NCI-H2196 treated with DMSO at 0.1 percent for 48 hours (cell line): ENCODE results near the gene AKR1D1.
A peak's percentile ranks its signal among the peaks of the same experiment; 100 is the strongest.
"Not testable (repeated sequence)": the region's sequence is repeated elsewhere in the genome, so short reads cannot be mapped to it uniquely, and the experiment has no call there.

Source experiments
- DNase-seq: peaks from one replicate; lab custom pipeline; 2025; ENCODE audit not compliant: unreplicated experiment; lab: John Stamatoyannopoulos, UW

Gene AKR1D1

GRCh38 chr7:138120140-138120827, 44.0 kb downstream of the AKR1D1 start:
- no peak for DNase-seq

- no peak for DNase-seq
These were observed 45.9 kb downstream of the AKR1D1 start for GRCh38 chr7:138122162-138122561.

GRCh38 chr7:138125119-138125518, 48.9 kb downstream of the AKR1D1 start:
- DNase-seq, result no peak

DNA sequence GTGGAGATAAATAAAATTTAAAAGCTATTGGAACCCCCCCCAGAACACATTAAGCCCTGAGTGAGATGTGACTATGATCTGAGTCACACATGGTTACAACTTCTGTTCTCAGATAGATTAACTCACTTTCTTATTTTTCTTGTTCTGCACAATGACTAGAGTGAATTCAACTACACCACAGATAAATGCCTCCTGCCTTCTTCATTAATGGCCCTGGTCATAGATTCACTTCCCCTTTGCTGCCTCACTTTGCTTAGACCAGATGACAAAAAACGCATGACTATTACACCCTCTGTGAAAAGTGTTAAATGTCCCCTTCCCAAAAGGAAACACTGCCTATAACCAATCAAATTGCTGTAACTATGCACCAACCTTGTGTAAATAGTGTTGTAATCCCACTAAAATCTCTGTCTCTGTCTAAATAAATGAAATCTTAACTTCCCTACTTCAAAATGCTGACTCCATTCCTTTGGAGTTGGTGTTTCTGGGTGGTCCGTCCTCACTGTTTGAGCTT, 49.4 kb downstream of the AKR1D1 start:
- no peak for DNase-seq

DNA sequence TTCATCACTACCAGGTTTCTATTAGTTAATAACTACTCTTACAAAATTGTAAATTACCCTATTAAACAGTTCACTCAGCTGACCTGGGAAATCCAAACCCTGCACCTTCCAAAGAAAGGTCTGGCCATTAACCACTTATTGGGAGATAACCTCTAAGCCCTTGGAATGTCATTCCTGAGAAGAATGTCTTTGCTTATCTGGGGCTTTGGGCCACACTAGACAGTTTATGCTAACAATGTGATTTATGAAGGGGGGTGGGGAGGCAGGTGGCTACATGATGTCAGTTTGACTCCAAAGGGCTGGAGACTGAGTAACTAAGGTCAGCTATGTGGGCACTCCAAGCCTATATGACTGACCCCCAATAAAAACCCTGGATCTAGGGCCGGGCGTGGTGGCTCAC, 50.7 kb downstream of the AKR1D1 start:
- no peak for DNase-seq

DNA sequence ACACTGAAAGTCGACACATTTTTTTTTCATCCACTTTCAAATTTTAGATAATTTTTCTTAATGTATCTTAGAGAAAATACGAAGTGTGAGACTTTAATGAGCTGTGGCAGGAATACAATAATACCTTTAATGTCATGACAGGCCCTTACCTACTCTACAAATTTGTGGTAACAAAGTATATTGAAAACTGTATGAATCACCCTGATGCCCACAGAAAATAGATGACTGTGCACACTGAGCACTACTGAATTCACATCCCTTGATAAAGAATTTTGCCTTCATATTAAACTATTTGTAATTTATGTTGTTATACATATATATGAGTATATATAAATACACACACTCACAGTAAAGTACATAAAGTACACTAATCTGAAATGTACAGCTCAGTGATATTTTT, 51.7 kb downstream of the AKR1D1 start:
- DNase-seq, result no peak

GRCh38 chr7:138129551-138130165, 53.4 kb downstream of the AKR1D1 start:
- DNase-seq, result no peak

DNA sequence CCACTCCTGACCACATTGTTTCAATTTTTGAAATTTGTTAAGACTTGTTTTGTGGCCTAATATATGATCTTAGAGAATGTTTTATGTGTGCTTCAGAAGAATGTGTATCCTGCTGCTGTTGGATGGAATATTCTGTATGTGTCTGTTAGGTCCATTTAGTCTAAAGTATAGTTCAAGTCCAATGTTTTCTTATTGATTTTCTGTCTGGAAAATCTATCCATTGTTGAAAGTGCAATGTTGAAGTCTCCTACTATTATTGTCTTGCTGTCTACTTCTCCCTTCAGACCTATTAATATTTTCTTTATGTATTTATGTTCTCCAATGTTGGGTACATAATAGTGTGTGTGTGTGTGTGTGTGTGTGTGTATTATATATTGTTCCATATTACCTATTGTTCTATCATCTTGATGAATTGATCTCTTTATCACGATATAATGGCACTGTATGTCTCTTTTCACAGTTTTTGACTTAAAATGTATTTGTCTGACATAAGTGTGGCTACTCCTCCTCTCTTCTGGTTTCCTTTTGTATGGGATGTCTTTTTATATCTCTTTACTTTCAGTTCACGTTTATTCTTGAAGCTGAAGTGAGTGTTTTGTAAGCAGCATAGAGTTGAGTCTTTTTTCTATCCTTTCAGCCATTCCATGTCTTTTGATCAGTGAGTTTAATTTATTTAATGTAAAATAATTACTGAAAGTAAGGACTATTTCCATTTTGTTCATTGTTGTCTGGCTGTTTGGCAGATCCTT, 61.3 kb downstream of the AKR1D1 start:
- DNase-seq, result no peak

DNA sequence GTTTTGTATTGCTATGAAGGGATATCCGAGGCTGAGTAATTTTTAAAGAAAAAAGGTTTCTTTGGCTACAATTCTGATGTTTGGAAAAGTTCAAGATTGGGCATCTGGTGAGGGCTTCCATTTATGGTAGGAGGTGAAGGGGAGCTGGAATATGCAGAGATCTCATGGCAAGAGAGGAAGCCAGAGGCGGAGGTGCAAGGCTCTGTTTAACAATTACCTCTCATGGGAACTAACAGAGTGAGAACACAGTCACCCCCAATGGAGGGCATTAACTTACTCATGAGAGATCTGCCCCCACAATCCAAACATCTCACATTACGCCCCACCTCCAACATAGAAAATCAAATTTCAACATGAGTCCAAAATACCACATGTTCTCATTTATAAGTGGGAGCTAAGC, 62.0 kb downstream of the AKR1D1 start:
- DNase-seq, result no peak

DNA sequence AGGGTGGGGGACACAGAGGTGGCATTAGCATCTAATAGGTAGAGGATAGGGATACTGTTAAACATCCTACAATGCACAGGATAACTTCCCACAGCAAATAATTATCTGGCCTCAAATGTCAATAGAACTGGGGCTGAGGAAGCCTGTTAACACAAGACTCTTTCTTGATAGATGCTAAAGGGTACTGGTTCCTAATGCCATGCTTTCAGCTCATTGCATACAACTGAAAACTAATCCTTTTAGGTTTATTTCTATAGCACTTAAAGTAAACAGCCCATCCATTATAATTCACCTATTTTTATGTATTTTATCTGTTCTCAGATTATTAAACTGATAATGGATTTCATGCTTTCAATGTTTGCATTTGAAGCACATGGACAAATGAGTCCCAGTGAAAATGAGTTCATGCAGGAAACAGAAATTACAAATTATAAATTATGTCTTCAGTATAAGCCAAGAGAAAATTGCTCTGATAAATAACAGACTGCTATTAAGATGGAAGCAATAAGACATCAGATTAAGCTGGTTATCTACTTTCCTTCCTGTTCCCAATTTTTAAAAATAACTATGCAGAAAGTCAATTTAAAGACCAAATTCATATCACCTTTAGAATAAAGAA, 66.4 kb downstream of the AKR1D1 start:
- no peak for DNase-seq

DNA sequence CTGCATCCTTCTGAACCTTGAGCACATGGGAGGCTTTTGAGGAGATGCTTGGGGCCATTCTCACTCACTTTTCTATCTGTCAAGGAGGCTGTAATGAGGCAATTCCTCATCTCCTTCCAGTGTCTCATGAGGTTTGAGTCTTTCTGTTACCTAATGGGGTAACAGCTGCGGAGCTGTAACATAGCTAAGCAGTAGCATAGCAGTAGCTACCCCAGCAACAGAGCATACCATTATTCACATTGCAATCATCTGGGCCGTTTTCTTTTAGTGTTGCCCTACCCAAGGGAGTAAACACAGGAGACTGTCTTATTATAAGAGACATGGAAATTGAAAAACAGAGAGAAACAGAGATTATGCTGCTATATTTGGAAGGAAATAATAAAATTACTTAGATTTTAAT, 68.7 kb downstream of the AKR1D1 start:
- DNase-seq, result no peak

GRCh38 chr7:138146221-138146620, 70.0 kb downstream of the AKR1D1 start:
- not testable (repeated sequence) for DNase-seq

GRCh38 chr7:138146757-138147734, 70.8 kb downstream of the AKR1D1 start:
- not testable (repeated sequence) for DNase-seq

DNA sequence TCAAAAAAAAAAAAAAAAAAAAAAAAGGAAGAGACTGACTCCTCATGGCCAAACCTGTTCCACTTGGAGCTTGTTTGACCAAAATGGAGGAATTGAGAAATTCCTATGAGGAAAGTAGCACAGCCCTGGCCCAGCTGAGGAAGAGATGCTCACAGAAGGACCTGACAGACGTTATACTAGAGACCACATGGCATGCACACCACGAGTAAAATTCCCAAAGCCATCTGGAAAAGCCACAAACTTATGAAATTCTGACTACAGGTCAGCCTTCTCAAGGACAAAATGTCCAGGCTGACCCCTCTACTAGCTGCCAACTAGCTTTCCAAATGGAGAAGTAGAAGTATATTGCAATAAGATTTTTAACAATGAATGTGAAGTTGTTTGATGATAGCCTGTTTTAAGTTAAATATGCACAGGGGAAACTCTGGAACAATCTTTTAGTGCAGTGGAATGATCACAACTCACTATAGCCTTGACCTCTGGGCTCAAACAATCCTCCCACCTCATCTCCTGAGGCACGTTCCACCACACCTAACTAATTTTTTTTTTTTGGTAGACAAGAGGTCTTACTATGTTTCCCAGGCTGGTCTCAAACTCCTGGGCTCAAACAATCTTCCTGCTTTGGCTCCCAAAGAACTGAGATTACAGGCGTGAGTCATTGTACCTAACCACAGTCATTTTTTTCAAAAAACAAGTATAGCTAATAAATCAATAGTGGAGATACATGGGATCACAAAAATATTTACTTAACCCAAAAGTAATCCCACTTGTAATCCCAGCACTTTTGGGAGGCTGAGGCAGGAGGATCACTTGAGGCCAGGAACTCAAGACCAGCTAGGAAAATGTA, 75.7 kb downstream of the AKR1D1 start:
- DNase-seq, result no peak

DNA sequence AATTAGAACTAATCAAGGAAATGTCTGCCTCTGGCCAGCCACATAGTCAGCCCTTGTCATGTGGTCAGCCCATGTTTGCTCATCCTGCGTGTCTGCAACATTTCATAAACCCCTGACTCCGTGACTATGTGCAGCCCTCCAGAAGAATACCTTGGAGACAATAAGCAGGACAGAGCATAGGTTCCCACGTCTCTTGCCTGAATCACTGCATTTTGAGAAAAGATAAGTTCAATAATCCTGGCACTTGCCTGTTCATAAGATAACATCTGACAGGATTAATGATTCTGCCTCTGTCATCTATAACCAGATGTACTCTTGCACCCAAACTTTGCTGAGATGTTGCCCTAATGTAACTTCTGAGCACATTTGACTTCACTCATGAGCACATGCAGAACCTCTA, 78.4 kb downstream of the AKR1D1 start:
- DNase-seq, result no peak

DNA sequence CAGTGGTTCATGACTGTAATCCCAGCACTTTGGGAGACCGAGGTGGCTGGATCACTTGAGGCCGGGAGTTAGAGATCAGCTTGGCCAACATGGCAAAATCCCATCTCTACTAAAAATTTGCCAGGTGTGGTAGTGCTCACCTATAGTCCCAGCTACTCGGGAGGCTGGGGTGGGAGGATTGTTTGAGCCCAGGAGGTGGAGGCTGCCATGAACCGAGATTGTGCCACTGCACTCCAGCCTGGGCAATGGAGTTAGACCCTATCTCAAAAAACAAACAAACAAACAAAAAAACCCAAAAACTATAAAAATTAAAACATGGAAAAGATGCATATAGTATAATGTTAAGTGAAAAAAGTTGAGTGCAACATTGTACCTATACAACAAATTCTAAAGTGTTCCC, 81.4 kb downstream of the AKR1D1 start:
- no peak for DNase-seq

DNA sequence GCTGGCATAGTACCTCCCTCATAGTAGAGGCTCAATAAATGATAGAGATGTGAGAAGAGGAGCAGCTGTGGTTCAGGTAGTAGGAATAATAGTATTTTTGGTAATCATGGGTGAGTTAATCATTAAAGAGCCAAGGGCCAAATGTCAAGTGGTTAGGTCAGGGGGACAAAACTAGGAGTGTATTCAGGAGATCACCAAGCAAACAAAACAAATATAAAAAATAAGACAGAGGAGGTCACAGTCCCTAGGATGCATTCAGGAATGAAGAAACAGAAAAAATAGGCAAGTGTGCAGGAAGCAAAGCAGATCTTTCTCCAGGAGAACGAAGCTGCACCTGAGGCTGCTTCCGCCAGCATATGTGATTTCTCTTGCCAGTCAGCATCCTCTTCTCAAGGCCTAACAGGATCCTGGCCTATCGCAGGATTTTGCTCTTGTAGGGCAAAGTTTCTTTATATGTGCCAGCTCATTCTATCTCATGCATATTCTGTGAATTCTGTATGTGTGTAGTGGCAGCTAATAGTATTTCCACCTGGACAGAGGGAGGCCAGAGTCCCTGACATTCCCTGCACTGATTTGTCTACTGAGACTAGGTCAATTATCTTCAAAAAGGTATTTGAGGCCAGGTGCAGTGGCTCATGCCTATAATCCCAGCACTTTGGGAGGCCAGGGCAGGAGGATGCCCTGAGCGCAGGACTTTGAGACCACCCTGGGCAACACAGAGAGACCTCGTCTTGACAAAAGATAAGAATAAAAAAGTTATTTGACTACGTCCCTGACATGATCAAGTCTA, 82.7 kb downstream of the AKR1D1 start:
- DNase-seq, result no peak

- DNase-seq, result peak; percentile 96
These were observed 85.4 kb downstream of the AKR1D1 start for GRCh38 chr7:138161600-138162081.

DNA sequence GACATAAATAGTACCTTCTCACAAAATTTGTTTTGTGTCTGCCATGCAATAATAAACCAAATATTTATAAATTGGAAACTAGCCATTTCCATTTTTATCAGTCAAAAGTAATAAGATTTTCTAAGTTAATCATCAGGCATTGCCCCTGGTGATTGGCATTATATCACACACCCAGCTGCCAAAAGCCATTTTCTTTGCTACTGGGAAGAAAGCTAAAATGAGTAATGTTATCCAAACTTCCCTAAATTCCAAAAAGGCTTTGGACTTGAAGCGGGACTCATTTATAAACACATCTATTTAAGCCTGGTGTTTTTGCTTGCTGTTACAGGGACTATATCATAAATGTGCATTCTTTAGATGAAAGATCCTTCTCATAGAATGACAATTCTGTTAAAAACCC, 86.0 kb downstream of the AKR1D1 start:
- no peak for DNase-seq
